Inflammatory macrophage (primary cell): ENCODE data around the gene SSTR5.
"Not testable (repeated sequence)": the region's sequence is repeated elsewhere in the genome, so short reads cannot be mapped to it uniquely, and the experiment has no call there.

ENCODE experiments used
- DNase-seq, 2 donors: peaks; one replicate each; pipeline ENCODE4 v3.0.0-alpha.2; 2020 to 2022

The SSTR5 gene

DNA sequence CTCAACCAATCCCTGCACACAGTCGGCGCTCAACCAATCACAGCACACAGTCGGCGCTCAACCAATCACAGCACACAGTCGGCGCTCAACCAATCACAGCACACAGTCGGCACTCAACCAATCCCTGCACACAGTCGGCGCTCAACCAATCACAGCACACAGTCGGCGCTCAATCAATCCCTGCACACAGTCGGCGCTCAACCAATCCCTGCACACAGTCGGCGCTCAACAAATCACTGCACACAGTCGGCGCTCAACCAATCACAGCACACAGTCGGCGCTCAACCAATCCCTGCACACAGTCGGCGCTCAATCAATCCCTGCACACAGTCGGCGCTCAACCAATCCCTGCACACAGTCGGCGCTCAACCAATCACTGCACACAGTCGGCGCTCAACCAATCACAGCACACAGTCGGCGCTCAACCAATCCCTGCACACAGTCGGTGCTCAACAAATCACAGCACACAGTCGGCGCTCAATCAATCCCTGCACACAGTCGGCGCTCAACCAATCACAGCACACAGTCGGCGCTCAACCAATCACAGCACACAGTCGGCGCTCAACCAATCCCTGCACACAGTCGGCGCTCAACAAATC lies 20.2 kb downstream of the SSTR5 start:
- DNase-seq: not testable (repeated sequence)

DNA sequence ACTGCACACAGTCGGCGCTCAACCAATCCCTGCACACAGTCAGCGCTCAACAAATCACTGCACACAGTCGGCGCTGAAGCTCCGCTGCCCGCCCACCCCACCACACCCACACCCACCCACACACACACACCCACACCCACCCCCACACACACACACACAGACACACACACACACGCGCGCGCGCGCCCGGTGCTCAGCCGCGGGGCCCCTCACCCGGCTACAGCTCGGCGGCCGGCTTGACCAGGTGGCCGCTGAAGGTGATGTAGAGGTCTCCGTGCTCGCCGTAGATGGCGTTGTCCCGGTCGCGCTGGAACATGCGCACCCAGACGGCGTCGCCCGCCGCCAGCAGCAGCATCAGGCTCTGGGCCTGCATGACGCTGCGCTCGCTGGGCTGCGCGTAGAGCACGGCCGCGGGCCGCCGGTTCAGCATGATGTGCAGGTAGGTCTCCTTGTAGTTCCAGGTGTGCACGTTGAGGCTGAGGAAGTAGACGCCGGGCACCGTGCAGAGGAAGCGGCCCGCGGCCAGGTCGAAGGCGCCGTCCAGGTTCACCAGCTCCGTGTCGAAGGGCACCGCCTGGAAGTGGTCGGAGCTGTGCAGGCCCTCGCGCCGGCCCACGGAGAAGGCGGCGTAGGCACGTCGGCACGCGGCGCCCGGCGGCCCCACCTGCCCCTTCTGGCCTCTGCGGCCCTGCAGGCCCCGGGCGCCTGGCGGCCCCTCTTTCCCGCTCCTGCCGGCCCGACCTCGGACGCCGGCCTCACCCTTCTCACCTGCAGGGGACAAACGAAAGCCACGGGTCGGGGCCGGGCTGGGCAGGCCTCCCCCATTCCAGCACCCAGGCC lies 21.0 kb downstream of the SSTR5 start:
- DNase-seq: no peak

DNA sequence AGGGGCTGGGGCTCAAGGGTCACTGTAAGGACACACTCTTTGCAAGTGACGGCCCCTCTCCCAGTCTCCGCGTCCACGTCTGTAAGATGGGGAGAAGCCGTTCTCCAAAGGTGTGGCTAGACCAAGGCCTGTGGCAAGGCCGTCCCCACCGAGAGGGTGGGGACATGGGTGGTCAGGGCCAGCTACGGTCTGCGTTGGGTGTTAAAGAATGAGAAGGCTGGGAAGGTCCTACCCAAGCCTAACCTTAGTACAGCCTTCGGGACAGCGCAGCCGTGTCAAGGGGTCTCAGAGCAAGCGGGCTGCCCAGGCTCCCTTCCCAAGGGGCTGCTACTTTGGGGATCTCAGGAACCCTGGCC lies 21.6 kb downstream of the SSTR5 start:
- no peak for DNase-seq

DNA sequence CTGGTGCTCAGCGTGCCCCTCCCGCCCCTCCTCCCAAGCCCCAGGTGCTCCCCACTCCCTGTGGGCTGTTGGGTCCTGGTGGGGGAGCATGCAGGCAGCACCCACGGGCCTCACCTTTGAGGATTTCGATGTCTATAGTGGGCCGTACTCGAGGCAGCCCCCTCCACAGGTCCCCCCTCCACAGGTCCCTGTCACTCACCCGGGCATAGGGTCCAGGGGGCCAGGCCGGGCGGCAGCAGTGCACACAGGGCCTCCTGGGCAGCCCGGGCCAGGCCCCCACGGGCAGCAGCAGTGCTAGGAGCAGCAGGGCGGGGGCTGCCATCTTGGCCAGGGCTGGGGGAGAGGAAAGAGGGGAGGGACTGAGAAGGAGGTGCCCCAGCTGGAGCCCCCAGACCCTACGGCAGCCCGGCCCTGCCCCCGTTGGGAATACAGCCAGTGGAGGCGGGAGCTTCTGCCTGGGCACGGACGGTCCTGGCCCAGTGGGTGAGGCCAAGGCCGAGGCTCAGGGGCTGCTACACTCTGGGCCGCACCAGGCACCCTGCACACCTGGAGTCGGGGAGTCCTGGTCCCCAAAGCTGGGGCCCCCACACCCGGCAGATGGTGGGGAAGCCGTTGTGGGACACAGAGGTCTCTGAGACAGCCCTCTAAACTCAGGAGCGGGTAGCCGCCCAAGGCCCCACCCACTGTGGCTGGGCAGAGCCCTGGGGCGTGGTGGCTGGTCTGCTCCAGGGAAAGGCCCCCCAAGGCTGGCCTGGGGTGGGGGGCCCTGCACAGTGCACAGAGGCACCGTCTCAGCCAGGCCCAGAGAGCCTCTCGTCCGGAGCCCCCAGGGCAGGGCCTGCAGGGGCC lies 22.3 kb downstream of the SSTR5 start:
- DNase-seq: no peak

DNA sequence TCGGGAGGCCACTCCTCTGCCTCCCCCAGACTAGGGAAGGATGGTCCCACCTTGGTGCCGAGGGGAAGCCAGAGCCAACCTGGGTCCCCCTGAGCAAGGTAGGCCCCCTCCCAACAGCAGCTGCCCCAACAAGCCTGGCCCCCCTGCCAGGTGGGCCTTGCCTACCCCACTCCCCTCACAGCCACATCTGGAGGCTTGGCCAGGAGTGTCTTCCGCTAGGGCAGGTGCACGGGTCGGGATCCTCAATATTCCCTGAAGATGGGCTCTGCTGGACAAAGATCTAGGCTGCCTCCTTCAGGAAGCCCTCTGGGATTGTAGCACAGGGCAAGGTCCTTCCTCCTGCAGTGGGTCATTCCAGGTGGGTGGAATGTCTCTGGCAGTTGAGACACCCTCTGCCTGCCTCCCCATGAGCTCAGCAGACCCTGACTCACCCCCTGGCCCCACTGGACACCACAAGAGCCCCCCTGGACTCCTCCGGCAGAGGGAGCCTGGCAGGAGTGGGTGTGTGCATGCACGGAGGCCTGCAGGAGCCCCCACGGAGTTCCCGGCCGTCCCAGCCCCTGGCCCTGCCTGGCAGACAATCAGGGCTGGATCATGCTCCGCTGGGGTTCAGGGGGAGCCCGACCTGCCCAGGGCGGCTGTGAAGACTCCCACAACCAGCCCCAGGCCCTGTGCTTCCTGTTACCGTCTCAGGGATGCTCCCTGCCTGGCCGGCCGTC lies 23.1 kb downstream of the SSTR5 start:
- no peak for DNase-seq

DNA sequence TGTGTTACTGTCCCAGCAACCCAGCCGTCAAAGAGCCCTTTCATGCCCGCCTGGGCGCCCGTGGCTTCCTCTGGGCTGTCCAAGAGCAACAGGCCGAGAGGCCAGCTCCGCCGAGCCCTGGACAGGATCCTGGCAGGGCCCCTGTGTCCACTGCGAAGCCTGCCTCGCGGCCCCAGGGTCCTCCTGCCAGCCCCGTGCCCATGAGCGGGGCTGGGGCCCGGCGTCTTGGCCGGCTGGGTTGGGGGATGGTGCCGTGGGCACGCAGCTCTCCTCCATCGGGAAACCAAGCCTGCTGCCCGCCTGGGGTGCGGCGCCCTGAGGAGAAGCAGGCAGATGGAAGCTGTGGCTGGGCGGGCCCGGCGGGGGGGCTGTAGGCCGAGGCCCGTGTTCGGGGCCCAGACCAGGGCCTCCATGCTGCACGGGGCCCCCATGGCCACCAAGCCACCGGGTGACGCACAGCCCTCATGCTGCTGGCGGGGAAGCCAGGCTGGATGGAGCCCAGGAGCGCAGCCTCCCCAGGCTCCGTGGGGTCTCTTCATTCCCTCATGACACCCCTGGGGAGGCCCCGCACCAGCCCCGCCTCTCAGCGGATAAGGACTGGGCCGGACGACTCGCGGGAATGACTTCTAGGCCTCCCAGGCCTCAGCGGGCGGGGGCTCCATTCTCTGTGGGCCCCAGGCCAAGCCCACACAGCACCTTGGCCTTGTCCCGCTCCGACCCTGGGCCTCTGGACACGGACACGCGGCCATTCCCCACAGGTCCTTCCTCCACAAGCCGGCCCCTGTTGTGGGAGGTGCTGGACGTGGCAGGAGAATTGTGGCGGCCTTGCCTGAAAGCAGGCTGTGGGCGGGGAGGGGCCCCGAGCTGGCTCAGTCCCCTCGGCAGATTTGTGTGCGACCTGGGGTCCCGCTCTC lies 23.9 kb downstream of the SSTR5 start, which contains the start of gene C1QTNF8:
TSS of gene C1QTNF8 (minus strand) at position 76 of the 914 bp plus-strand sequence. CDS start 1,322 bp downstream, outside the sequence.
- DNase-seq: no peak

DNA sequence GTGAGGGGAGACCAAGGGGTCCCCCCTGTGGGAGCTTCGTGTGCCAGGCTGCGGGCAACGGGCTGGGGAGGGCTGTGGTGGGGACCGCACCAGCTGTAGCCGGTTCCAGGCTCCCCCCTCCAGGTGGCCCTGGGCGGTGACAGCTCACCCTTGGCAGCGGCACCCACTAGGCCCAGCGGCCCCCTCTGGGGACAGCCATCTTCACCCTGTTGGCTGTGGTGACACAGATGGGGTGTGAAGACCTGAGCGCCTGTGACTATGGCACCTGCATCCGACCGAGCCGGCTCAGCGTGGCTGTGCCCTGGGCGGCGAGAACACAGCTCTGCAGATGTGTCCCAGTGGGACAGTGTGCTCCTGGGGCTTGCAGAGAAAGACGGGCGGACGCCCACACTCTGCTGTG lies 24.6 kb downstream of the SSTR5 start:
- no peak for DNase-seq

DNA sequence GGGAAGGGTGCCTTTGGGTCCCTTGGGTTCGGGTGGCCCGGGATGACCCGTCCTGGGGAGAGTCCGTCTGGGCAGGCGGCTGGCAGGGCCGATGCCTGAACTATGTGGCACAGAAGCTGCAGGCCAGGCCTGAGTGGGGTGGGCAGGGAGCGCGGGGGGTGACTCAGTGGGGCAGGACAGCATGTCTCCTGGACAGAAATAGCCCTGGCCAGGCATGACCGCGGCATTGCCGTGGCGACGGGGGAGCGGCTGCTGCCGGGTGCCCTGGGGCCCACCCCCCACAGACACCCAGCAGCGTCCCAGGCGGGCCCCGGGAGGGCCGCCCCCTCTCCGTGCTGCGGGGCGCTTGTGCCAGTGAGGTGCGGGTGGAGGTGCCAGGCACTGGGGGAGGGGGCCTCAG lies 25.3 kb downstream of the SSTR5 start:
- DNase-seq: no peak

DNA sequence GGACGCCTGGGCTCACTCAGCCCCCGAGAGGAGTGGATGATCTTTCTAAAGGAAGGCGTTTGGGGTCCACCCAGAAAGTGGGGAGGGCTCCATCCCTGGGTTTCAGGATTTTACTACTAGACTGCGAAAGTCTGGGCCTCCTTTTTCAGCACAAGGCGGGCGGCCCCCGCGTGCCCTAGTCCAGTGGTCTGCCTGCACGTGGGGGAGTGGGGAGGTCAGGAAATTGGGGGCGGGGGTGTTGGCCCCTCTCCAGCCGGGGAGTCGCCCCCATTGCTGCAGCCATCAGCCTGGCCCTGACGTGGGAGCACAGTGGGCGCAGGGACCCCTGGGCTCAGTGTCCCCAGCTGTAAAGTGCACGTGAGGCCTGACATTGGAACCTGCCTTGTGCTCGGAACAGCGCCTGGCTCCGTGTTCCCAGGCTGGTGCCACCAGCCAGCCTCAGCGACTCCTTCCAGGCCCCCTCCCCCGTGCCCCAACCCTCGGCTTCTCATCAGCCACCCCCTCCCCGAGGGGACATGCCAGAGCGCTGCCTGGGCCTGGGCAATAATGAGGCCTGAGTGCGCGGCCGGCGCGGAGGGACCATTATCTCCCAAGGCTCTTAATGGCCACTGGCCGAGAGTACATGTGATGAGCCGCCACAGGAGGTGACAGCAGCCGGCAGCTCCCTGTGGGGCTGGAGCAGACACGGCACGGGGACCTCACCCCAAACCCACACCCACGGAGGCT lies 25.9 kb downstream of the SSTR5 start:
- no peak for DNase-seq

DNA sequence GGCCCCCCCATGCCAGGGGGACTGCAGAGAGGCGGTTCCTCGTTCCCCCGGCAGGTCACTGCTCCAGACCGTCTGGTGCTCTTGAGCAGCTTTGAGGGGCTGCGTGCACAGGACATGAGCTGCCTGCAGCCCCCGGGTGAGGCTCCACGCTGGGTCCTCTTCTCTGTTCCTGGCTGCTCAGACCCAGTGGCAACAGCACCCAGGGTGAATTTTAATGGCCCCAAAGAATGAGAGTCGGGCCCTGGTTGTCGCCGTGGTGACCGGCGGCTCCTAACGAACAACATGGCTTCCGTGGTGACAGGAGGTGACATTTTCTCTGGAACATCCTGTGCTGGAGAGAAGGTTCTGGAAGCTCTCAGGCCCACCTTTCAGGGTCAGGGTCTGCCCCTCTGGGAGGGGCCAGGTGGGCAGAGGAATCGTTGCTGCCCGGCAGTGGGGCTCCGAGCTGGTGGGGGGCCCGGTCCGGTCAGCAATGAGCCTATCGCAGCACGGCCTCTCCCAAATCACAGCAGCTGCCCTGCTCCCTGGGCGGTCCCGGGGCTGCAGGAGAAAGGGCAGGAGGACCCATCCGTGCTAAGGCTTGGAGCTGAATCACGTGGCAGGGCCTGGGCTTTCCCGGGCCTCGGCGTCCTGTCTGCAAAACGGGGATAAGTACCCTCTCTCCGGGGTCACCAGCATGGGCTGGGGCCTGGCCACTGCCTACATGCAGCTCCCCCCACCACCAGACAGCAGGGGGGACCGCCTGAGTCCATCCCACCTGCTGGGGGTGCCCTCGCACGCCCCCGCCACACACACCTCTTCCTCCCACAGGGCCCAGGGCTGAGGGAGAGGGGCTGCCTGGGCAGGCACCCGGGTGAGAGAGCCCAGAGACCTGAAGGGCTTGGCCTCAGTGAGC lies 26.9 kb downstream of the SSTR5 start:
- no peak for DNase-seq

DNA sequence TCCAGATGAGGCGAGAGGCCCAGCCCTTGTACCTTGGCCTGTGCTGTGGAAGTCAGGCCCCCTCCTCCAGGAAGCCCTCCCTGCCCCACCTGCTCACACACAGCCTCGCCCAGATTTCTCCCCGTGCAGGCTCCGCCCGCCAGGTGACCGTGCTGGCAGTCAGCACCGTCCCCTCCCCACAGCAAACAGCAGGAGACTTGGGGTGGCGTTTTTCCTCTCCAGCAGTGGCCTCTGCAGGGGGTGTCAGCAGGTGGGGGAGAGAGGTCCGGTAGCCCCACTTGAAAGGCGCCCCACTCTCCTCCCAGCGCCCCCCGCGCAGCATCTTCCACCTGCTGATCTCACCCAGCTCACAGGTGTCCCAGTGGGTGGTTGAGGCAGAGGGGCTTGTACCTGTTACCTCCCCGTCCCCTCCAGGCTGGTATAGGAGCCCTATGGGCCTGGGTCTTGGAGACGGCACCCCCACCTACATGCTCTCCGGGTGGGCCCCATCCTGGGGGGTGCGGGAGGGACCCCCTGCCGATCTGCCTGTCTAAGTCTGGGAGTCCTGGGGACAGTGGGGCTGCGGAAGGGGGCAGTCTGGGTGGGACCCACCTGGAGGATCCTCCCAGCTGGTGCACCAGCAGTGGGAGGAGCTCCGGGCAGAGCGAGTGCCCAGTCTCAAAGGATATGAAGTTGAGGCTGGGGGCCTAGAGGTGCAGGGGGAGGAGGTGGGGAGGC lies 27.7 kb downstream of the SSTR5 start:
- DNase-seq: no peak

DNA sequence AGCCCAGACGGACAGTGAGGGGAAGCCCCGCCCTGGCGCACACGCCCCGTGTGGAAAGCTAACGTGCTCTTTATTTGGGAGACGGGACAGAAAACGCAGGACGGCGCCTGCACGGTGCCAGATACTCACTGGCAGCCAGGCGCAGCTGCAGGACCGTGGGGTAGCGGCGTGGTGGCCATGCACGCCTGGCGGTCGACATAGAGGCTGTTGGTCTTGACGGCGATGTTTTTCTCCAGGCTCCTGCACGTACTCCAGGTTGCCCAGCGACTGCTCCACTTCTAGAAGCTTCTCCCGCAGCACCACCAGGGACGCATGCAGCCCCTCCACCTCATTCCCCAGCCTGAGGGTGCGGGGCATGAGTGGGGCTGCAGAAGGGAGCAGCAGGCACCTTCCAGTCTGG lies 28.6 kb downstream of the SSTR5 start:
- DNase-seq: no peak

DNA sequence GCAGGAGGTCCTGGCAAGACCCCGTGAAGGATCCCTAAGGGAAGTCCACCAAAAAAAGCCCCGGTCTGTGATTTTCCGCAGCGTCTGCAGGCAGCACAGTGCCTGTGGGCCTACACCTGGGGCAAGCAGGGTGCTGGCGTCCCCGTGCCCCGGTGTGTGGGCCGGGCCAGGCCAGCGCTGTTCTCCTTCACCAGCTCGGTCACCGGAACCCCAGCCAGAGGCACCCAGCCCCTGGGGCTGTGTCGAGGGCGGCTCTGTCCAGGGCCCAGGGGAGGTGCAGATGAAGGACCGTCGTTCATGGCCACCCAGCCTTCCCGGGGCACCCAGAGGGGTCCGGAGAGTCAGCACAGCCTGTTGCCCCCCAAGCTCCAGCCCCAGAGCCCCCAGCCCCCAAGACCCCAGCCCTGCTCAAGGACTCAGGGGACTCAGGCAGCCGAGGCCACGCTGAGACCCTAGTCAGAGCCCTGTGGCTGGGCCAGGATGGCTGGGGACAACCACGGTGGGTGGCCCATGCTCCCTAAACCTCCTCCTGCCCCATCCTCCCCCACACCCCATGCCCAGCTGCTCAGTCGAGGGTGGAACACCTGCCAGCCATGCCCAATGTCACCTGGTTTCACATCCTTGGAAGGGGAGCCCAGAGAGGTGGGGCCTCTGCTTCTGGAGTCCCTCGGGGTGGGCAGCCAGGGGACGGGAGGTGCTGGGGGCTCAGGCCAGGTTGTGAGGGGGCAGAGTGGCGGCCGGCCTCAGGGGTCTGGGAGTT lies 29.2 kb downstream of the SSTR5 start:
- no peak for DNase-seq

DNA sequence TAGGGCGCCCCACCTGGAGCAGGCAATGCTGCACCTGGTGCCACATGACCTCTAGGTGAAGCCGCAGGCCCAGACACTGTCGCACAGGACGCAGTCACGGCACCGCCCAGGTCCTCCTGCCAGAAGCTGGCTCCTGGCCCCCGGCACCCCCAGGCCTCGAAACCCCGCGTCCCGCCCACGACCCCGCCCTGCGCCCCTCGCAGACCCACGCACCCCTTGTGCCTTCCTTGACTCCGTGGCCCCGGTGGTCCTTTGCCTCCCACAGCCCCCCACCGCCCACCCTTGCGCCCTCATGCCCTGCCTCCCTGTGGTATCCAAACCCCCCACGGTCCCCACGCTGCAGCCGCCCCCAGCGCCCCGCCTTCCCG lies 29.8 kb downstream of the SSTR5 start:
- no peak for DNase-seq

DNA sequence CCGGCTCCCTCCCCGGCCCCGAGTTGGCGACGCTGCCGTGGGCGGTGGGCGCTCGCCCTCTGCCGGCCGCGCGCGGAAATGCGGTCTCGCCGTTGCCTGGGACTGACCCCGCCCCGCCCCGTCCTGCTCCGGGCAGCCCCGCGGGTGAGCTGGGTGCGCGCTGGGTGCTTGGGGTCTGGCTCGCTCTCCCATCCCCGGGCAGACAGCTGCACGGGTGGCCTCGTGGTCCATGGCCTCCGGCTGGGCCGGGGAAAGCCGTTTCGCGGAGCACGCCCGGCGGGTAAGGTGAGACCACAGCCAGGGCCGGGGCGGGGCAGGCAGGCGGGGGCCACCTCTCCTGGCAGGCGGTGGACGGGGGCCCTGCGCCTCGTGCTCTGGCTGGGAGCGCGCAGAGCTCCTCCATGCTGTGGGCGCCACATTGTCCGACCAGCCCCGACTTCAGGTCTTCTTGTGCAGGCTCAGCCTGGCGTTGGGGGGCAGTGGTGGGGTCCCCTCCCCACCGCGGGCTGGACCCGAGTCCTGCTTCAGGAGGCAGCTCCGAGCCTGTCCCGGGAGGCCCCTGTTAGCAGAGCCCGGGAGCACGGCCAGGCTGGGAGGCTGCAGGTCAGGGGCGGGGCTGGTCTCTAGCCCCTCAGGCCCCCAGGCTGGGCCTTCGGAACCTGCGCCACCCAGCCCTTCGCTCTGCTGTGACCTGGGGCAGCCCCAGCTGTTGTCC lies 30.5 kb downstream of the SSTR5 start:
- peak; percentile 27 to 39 for DNase-seq

DNA sequence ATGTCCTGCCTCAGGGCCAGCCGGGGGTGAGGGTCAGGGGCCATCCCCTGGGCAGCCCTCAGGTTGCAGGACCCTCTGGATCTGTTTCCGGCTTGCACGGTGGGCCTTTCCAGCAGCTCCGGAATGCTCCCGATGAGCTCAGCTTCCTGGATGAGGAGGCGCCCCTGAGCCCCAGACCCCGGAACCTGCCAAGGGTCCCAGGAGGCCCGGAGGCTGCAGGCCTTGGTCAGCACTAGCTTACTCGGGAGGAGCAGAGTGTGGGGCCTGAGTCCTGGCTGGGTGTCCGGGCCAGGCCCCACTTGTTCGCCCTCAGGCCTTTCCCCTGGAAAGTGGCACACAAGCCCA lies 31.1 kb downstream of the SSTR5 start:
- no peak for DNase-seq

DNA sequence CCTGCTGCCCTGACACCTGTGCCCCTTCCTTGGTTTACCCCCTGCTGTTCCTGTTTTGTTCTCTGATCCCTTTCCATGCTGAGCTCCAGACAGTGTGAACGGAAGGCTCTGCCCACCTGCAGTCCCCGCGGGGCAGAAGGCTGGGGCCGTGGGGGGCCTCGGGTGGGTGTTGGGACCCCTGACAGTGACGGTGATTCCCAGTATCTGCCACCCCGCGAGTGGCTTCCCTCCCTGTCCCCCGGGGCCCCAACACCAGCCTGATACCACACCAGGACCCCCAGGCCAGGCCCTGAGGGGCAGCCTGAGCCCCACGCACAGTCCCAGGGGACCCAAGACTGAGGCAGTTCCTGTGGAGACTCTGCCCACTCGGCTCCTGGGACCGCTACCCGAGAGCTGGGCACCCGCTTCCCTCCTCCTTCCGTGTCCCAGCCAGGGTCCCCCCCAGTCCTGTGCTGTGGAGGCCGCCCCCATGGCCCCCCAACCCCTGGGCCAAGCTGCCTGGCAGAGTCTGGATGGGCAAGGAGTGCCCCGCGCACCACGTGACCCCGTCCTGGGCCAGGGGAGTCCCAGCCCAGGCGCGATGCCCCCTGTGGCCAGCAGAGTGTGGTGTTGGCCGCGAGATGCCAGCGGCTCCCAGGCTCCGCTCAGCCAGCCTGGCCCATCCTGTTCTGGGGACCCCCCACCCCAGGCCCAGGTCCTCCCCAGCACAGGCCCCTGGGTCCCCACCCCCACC lies 33.5 kb downstream of the SSTR5 start:
- DNase-seq: peak in 1 of 2 donors; percentile 26
